GM23338 (cell line): Measurements from ENCODE around the gene RGPD8. TPM values are rescaled to one million over a fixed set of nuclear protein-coding genes. Genes with fewer than 3 reads are reported as not detected.

ENCODE experiments used
- ATAC-seq: fragments of 200-7000 bp; cut with Tn5 transposase; 3 replicates; pipeline ENCODE4 v1.9.1; 2020
- DNase-seq: peaks from one replicate; pipeline ENCODE4 v3.0.0-alpha.2; 2015; ENCODE audit warnings: low spot score
- H2AFZ ChIP-seq: fragments of 200-600 bp; sonication (generic); 2 replicates; pipeline ENCODE4 v1.8.0; 2016; ENCODE audit warnings: antibody characterized with exemption, mild to moderate bottlenecking, moderate library complexity
- H3F3A ChIP-seq: fragments of 200-600 bp; sonication (generic); replicated peaks from 2 replicates; pipeline ENCODE4 v1.8.0; 2017; ENCODE audit warnings: antibody characterized with exemption, mixed run types, low read depth
- H3K27ac ChIP-seq: fragments of 200-600 bp; sonication (generic); 2 replicates; pipeline ENCODE4 v1.6.1; 2016; ENCODE audit warnings: low read depth
- H3K27me3 ChIP-seq: fragments of 200-600 bp; sonication (generic); 2 replicates; pipeline ENCODE4 v1.8.0; 2016; ENCODE audit warnings: mild to moderate bottlenecking, mixed run types, moderate library complexity; ENCODE audit not compliant: insufficient read depth
- H3K36me3 ChIP-seq: fragments of 200-600 bp; sonication (generic); 2 replicates; pipeline ENCODE4 v1.8.0; 2016; ENCODE audit warnings: mild to moderate bottlenecking; ENCODE audit not compliant: insufficient read depth
- H3K4me1 ChIP-seq: fragments of 200-600 bp; sonication (generic); 2 replicates; pipeline ENCODE4 v1.8.0; 2016; ENCODE audit warnings: mild to moderate bottlenecking, moderate library complexity; ENCODE audit not compliant: insufficient read depth
- H3K4me2 ChIP-seq: fragments of 200-600 bp; sonication (generic); 2 replicates; pipeline ENCODE4 v1.7.1; 2017; ENCODE audit warnings: mixed run types
- H3K4me3 ChIP-seq: fragments of 200-600 bp; sonication (generic); 2 replicates; pipeline ENCODE4 v1.6.1; 2016; ENCODE audit warnings: mixed run types
- H3K79me2 ChIP-seq: fragments of 200-600 bp; sonication (generic); replicated peaks from 2 replicates; pipeline ENCODE4 v1.8.0; 2017; ENCODE audit warnings: mild to moderate bottlenecking; ENCODE audit not compliant: insufficient read depth
- H3K9me2 ChIP-seq: fragments of 200-600 bp; sonication (generic); 2 replicates; pipeline ENCODE4 v1.8.0; 2017; ENCODE audit not compliant: insufficient read depth
- H4K20me1 ChIP-seq: fragments of 200-600 bp; sonication (generic); replicated peaks from 2 replicates; pipeline ENCODE4 v1.8.0; 2017; ENCODE audit warnings: mild to moderate bottlenecking; ENCODE audit not compliant: insufficient read depth
- H3K27ac Mint-ChIP-seq: 2 replicates; pipeline ENCODE4 v1.8.0; 2020; ENCODE audit warnings: inconsistent platforms, mild to moderate bottlenecking, moderate library complexity, mixed read lengths
- H3K27me3 Mint-ChIP-seq: 3 replicates; pipeline ENCODE4 v1.8.0; 2022; ENCODE audit warnings: low read depth, mild to moderate bottlenecking, moderate library complexity, mixed read lengths, inconsistent platforms; ENCODE audit not compliant: insufficient read depth, poor library complexity
- H3K36me3 Mint-ChIP-seq: 3 replicates; pipeline ENCODE4 v1.8.0; 2021; ENCODE audit warnings: low read depth, mild to moderate bottlenecking, inconsistent platforms, moderate library complexity, mixed read lengths
- H3K4me1 Mint-ChIP-seq: 3 replicates; pipeline ENCODE4 v1.8.0; 2020; ENCODE audit warnings: mild to moderate bottlenecking, inconsistent platforms, mixed read lengths
- H3K4me3 Mint-ChIP-seq: 3 replicates; pipeline ENCODE4 v1.8.0; 2021; ENCODE audit warnings: moderate library complexity, mild to moderate bottlenecking, inconsistent platforms, mixed read lengths
- H3K9me3 Mint-ChIP-seq: 3 replicates; pipeline ENCODE4 v1.8.0; 2020; ENCODE audit warnings: moderate library complexity, mild to moderate bottlenecking, inconsistent platforms, mixed read lengths
- EZH2 ChIP-seq: fragments of 200-600 bp; sonication (generic); IDR thresholded peaks from one replicate; pipeline ENCODE4 v1.8.0; 2017; ENCODE audit warnings: antibody characterized with exemption, mild to moderate bottlenecking, low read depth; ENCODE audit not compliant: unreplicated experiment
- JUNB ChIP-seq: IDR thresholded peaks from one replicate; pipeline ENCODE4 v1.6.1; 2016; ENCODE audit warnings: antibody characterized with exemption; ENCODE audit not compliant: unreplicated experiment
- NANOG ChIP-seq: IDR thresholded peaks from 2 replicates; pipeline ENCODE4 v1.6.1; 2016; ENCODE audit warnings: antibody characterized with exemption, borderline replicate concordance
- POLR2AphosphoS5 ChIP-seq: IDR thresholded peaks from 2 replicates; pipeline ENCODE4 v1.6.1; 2016; ENCODE audit warnings: antibody characterized with exemption, low read depth
- STAT1 ChIP-seq: IDR thresholded peaks from one replicate; pipeline ENCODE4 v1.6.1; 2016; ENCODE audit warnings: antibody characterized with exemption; ENCODE audit not compliant: unreplicated experiment
- ZNF114 ChIP-seq: fragments of 250-450 bp; sonication (Bioruptor Pico); IDR thresholded peaks from 2 replicates; pipeline ENCODE4 v1.5.0; 2020; ENCODE audit warnings: mild to moderate bottlenecking, moderate library complexity
- polyA plus RNA-seq: library from polyadenylated mRNA; unstranded; fragments of >200 nt; fragmentation: Nextera tagmentation; extraction: Ambion mirVana; gene quantifications from 2 replicates; pipeline ENCODE4 v1.2.1, GENCODE V29; 2016
- total RNA-seq: library from RNA; depleted of rRNA; stranded (reverse); fragments of >200 nt; shearing (Covaris generic); gene quantifications from 2 replicates; pipeline ENCODE4 v1.2.3, GENCODE V29; 2014
- TF ChIP-seq, protein P1 (sequence below), 2 experiments: fragments of 200-600 bp in 1 of 2; sonication (generic) in 1 of 2; conservative IDR thresholded peaks; 2 replicates each; pipeline versions ENCODE4 v1.5.1 to v1.6.1; 2016 to 2017; ENCODE audit warnings: antibody characterized with exemption in 2 of 2, low read depth in 2 of 2, mild to moderate bottlenecking in 2 of 2, moderate library complexity in 1 of 2

Gene RGPD8
- total and polyA plus RNA-seq, 2 experiments from 2014 or later = 1.1 to 8.6 TPM

DNA sequence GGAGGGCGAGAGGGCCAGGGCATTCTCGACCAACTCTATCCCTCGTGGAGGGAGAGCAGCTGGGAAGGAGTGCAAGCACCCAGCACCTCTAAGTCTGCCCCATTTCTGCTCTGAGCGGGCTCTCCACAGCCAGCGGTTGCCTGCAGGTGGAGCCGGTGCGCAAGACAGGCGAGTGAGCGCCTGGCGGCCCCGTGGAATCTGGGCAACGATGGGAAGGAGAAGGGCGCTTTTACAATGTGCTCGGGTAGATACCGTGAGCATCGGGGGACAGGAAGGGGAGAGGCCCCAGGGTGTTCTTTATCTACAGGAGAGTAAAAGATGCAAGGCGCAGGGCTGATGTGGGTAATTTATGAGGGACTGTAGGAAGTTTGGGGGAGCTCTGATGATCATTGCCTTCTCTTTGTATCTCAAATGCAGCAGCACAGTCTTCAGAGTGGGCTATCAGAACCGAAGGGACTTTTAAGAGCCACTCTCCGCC, 47.6 kb upstream of the RGPD8 start:
- no peaks in the 10 kb centered on the region for H3K9me3 Mint-ChIP-seq
- peaks cover 14% of the 10 kb centered on the region for H3K4me1 Mint-ChIP-seq
- H3K27ac Mint-ChIP-seq = peak overlapping the region; percentile 84
- Histone ChIP-seq H3K4me3 (peak overlapping the region; percentile 91), H3K27ac (peak overlapping the region; percentile 39; the same call in 1 of the 2 replicates), H3K4me2 (peak overlapping the region; percentile 98), H3K27me3 (peaks cover 26% of the 10 kb centered on the region), H3K9me2 (no peaks in the 10 kb centered on the region), H3K4me1 (peaks cover 6% of the 10 kb centered on the region), H3K36me3 (no peaks in the 10 kb centered on the region), H4K20me1 (peaks cover 13% of the 10 kb centered on the region; the same call in 1 of the 2 replicates), H3F3A (peaks cover 8% of the 10 kb centered on the region), H2AFZ (peak overlapping the region; percentile 99), H3K79me2 (peaks cover 29% of the 10 kb centered on the region)
- H3K27me3 Mint-ChIP-seq = peaks cover 23% of the 10 kb centered on the region
- H3K36me3 Mint-ChIP-seq = peaks cover 9% of the 10 kb centered on the region
- TF ChIP-seq ZNF114 (CRISPR knock-in tag) = no peak
- peak; percentile 20; the same call in 1 of the 2 replicates for TF ChIP-seq POLR2AphosphoS5
- TF ChIP-seq JUNB = no peak
- TF ChIP-seq NANOG = no peak
- no peak for TF ChIP-seq EZH2
- TF ChIP-seq, protein P1, sequence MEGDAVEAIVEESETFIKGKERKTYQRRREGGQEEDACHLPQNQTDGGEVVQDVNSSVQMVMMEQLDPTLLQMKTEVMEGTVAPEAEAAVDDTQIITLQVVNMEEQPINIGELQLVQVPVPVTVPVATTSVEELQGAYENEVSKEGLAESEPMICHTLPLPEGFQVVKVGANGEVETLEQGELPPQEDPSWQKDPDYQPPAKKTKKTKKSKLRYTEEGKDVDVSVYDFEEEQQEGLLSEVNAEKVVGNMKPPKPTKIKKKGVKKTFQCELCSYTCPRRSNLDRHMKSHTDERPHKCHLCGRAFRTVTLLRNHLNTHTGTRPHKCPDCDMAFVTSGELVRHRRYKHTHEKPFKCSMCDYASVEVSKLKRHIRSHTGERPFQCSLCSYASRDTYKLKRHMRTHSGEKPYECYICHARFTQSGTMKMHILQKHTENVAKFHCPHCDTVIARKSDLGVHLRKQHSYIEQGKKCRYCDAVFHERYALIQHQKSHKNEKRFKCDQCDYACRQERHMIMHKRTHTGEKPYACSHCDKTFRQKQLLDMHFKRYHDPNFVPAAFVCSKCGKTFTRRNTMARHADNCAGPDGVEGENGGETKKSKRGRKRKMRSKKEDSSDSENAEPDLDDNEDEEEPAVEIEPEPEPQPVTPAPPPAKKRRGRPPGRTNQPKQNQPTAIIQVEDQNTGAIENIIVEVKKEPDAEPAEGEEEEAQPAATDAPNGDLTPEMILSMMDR (conservative IDR thresholded peaks at IDR 0.05; ENCODE audit: low read depth in 2 of 2) = peak; percentile 65 to 80
- no peak for TF ChIP-seq STAT1
- peak; percentile 88 for ATAC-seq
- H3K4me3 Mint-ChIP-seq = peak overlapping the region; percentile 90
- DNase-seq = peak; percentile 90

DNA sequence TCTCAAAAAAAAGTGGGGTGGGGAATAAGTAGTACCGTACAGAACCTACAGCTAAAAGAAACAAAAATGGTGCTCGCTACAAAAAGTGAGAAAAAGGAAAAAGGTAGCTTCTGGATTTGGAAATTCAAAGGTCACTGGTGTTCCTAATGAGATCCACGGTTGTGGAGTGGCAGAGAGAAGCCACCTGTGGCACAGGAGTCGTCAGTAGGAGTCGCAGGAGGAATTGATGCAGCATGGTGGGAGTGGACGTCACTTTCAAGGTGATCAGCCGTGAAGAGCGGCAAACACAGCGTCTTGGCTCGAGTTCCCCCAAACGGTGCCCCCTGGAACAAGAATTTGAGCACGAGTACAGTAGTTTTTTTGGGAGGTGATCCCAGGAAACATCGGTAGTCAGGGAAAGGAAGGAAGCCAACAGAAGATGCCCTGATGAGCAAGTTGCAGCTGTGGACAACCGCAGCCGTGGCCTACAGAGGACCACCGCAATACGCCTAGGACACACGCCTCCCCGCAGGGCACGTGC, 47.1 kb upstream of the RGPD8 start:
- Histone ChIP-seq H3F3A (peaks cover 8% of the 10 kb centered on the region), H3K27ac (no peak overlapping the region), H3K9me2 (no peaks in the 10 kb centered on the region), H3K27me3 (peaks cover 26% of the 10 kb centered on the region), H2AFZ (peak overlapping the region; percentile 99), H3K4me1 (peaks cover 6% of the 10 kb centered on the region), H3K4me3 (peak overlapping the region; percentile 91), H4K20me1 (peaks cover 8% of the 10 kb centered on the region; the same call in 1 of the 2 replicates), H3K4me2 (peak overlapping the region; percentile 98), H3K36me3 (no peaks in the 10 kb centered on the region), H3K79me2 (peaks cover 24% of the 10 kb centered on the region)
- Mint-ChIP-seq H3K9me3 (no peaks in the 10 kb centered on the region), H3K36me3 (peaks cover 9% of the 10 kb centered on the region), H3K27ac (no peak overlapping the region), H3K4me1 (peaks cover 14% of the 10 kb centered on the region), H3K27me3 (peaks cover 23% of the 10 kb centered on the region), H3K4me3 (peak overlapping the region; percentile 90)
- TF ChIP-seq ZNF114 (CRISPR knock-in tag) = no peak
- TF ChIP-seq, protein P1 (conservative IDR thresholded peaks at IDR 0.05; ENCODE audit: low read depth in 2 of 2) = peak in 1 of 2 experiments; percentile 20; a peak in 1 of 4 replicates
- TF ChIP-seq JUNB = no peak
- TF ChIP-seq EZH2 = no peak
- ATAC-seq (peak; percentile 2; the same call in 2 of the 3 replicates), DNase-seq (peak; percentile 36)
